Measurements from ENCODE around the gene POT1. TPM values are rescaled to one million over a fixed set of nuclear protein-coding genes. Genes with fewer than 3 reads are reported as not detected.

POT1 gene
- total RNA-seq, 1 experiment from 2014 or later, result 7.5 TPM

- no peak for DNase-seq (ENCODE audit: low spot score)
Measured at GRCh38 chr7:124773339-124773738, 156.3 kb downstream of the POT1 start.

Other genes starting within 250 kb of the POT1 start
- gene GPR37, start 164.0 kb downstream of the POT1 start, total RNA-seq (2014; rRNA removed; shearing (Covaris generic)), result 8.8 and 9.7 TPM in 2 replicates

Data from HT-29 (cell line).